Gastrocnemius medialis (tissue), 4 donors: ENCODE data around the gene MAN1C1. TPM values are rescaled to one million over a fixed set of nuclear protein-coding genes. Genes with fewer than 3 reads are reported as not detected.

Experiments used
- ATAC-seq, 2 donors: fragments of 150-250 bp; one replicate each; pipeline ENCODE4 v1.9.1; 2016
- DNase-seq, 2 donors: peaks; one replicate each; pipeline ENCODE4 v3.0.0-alpha.2; 2019
- H3K27ac ChIP-seq, 4 donors: fragments of 200-600 bp; sonication (generic); 1 replicate in 1 of 4; 2 replicates in 3 of 4; pipeline ENCODE4 v1.5.1; 2016 to 2018; ENCODE audit warnings: mild to moderate bottlenecking in 2 of 4, moderate library complexity in 1 of 4
- H3K27me3 ChIP-seq, 3 donors: fragments of 200-600 bp; sonication (generic) in 2 of 3; 1 replicate in 1 of 3; 2 replicates in 2 of 3; pipeline versions ENCODE4 v1.5.1 to v1.6.0; 2016 to 2019; ENCODE audit warnings: mild to moderate bottlenecking in 1 of 3, moderate library complexity in 1 of 3
- H3K36me3 ChIP-seq, 2 donors: fragments of 200-600 bp; sonication (generic) in 1 of 2; one replicate each; pipeline ENCODE4 v1.5.1; 2017 to 2018
- H3K4me1 ChIP-seq, 2 donors: fragments of 200-600 bp; sonication (generic) in 1 of 2; one replicate each; pipeline ENCODE4 v1.5.1; 2016 to 2017; ENCODE audit warnings: mild to moderate bottlenecking in 2 of 2
- H3K4me3 ChIP-seq, 4 donors: fragments of 200-600 bp; sonication (generic) in 3 of 4; 1 replicate in 1 of 4; 2 replicates in 3 of 4; pipeline ENCODE4 v1.5.1; 2016 to 2019; ENCODE audit warnings: mild to moderate bottlenecking in 2 of 4
- H3K9me3 ChIP-seq, 3 donors: fragments of 200-600 bp; sonication (generic) in 2 of 3; 1 replicate in 1 of 3; 2 replicates in 2 of 3; pipeline ENCODE4 v1.5.1; 2016 to 2019
- CTCF ChIP-seq, 5 experiments: fragments of 450-650 bp in 3 of 5; fragments of 200-600 bp in 2 of 5; sonication (generic) in 2 of 5; IDR thresholded peaks in 4 of 5; conservative IDR thresholded peaks in 1 of 5; 1 replicate in 4 of 5; 2 replicates in 1 of 5; pipeline ENCODE4 v1.5.1; 2016 to 2019; ENCODE audit warnings: antibody characterized with exemption in 5 of 5, mild to moderate bottlenecking in 3 of 5, moderate library complexity in 3 of 5
- POLR2A ChIP-seq, 2 donors: fragments of 450-650 bp; IDR thresholded peaks; one replicate each; pipeline ENCODE4 v1.6.1; 2017; ENCODE audit warnings: antibody characterized with exemption in 2 of 2, mild to moderate bottlenecking in 2 of 2, moderate library complexity in 2 of 2
- in situ Hi-C, 4 donors: fragments of 200-750 bp; cut with MboI; loops; one replicate each; pipeline versions ENCODE4 v1.15.0 to v1.8.0; 2017; ENCODE audit warnings: low sequenced_read_pairs in 4 of 4
- intact Hi-C: fragments of 100-400 bp; cut with DNase I; formaldehyde crosslinking; loops from one replicate; pipeline ENCODE4 v1.15.1; 2023; ENCODE audit warnings: low total_unique reads
- total RNA-seq, 4 donors: library from RNA; depleted of rRNA; stranded (reverse); fragments of >200 nt; gene quantifications; one replicate each; pipeline versions ENCODE4 v1.1.0 to v1.2.3, GENCODE V29; 2016

MAN1C1 gene
- total RNA-seq, 4 donors from 2014 or later, result 2.0 to 4.4 (median 2.5) TPM

- intact Hi-C loops (no loop called here), in situ Hi-C loops (no loop called here)
- TF ChIP-seq CTCF (IDR thresholded peaks at IDR 0.05 in 4 of 5, conservative IDR thresholded peaks at IDR 0.05 in 1 of 5) (no peak), POLR2A (IDR thresholded peaks at IDR 0.05) (no peak)
- Histone ChIP-seq H3K9me3 (no peaks in the 10 kb centered on the region), H3K36me3 (no peaks in the 10 kb centered on the region), H3K27me3 (no peaks in the 10 kb centered on the region), H3K27ac (no peak overlapping the region), H3K4me1 (no peaks in the 10 kb centered on the region), H3K4me3 (no peak overlapping the region)
- no peak for ATAC-seq
- DNase-seq, result no peak
Measured at GRCh38 chr1:25720624-25721023, 104.0 kb downstream of the MAN1C1 start.

GRCh38 chr1:25723250-25723880 is 106.8 kb downstream of the MAN1C1 start:
- Histone ChIP-seq H3K27ac (no peak overlapping the region), H3K9me3 (no peaks in the 10 kb centered on the region), H3K36me3 (no peaks in the 10 kb centered on the region), H3K4me3 (no peak overlapping the region), H3K27me3 (no peaks in the 10 kb centered on the region), H3K4me1 (peaks cover 14% of the 10 kb centered on the region in 2 donors)
- no peak for DNase-seq
- intact Hi-C loops, result no loop called here
- ATAC-seq, result no peak
- in situ Hi-C loops, result no loop called here
- TF ChIP-seq POLR2A (IDR thresholded peaks at IDR 0.05), result no peak
- TF ChIP-seq CTCF (IDR thresholded peaks at IDR 0.05 in 4 of 5, conservative IDR thresholded peaks at IDR 0.05 in 1 of 5), result no peak

- in situ Hi-C loops (no loop called here), intact Hi-C loops (no loop called here)
- H3K36me3 ChIP-seq, result no peaks in the 10 kb centered on the region
- no peaks in the 10 kb centered on the region for H3K27me3 ChIP-seq
- no peak overlapping the region for H3K4me3 ChIP-seq
- TF ChIP-seq CTCF (IDR thresholded peaks at IDR 0.05 in 4 of 5, conservative IDR thresholded peaks at IDR 0.05 in 1 of 5), result no peak
- TF ChIP-seq POLR2A (IDR thresholded peaks at IDR 0.05), result no peak
- DNase-seq, result no peak
- no peak for ATAC-seq
- H3K4me1 ChIP-seq, result peaks cover 14% of the 10 kb centered on the region in 2 donors
- no peak overlapping the region for H3K27ac ChIP-seq
- H3K9me3 ChIP-seq, result no peaks in the 10 kb centered on the region
Measured at GRCh38 chr1:25724201-25724600, 107.6 kb downstream of the MAN1C1 start.

- Histone ChIP-seq H3K27ac (no peak overlapping the region), H3K4me3 (no peak overlapping the region), H3K4me1 (peaks cover 18 to 19% of the 10 kb centered on the region in 2 donors), H3K9me3 (no peaks in the 10 kb centered on the region), H3K36me3 (no peaks in the 10 kb centered on the region), H3K27me3 (no peaks in the 10 kb centered on the region)
- ATAC-seq, result no peak
- DNase-seq, result no peak
- TF ChIP-seq CTCF (IDR thresholded peaks at IDR 0.05 in 4 of 5, conservative IDR thresholded peaks at IDR 0.05 in 1 of 5), result no peak
- TF ChIP-seq POLR2A (IDR thresholded peaks at IDR 0.05), result no peak
- intact Hi-C loops, result no loop called here
- in situ Hi-C loops, result loop anchor here in 1 of 4 donors (25.0 kb wide), 1 partner anchor 113 kb away; the partner anchor contains the start of gene MAN1C1
Measured at GRCh38 chr1:25724966-25725365, 108.4 kb downstream of the MAN1C1 start.

GRCh38 chr1:25725482-25725881 is 108.9 kb downstream of the MAN1C1 start:
- ATAC-seq (no peak), DNase-seq (no peak)
- intact Hi-C loops (no loop called here), in situ Hi-C loops (loop anchor here in 1 of 4 donors (25.0 kb wide), 1 partner anchor 113 kb away; the partner anchor contains the start of gene MAN1C1)
- no peaks in the 10 kb centered on the region for H3K36me3 ChIP-seq
- peaks cover 21 to 24% of the 10 kb centered on the region in 2 donors for H3K4me1 ChIP-seq
- no peak for TF ChIP-seq POLR2A (IDR thresholded peaks at IDR 0.05)
- no peak for TF ChIP-seq CTCF (IDR thresholded peaks at IDR 0.05 in 4 of 5, conservative IDR thresholded peaks at IDR 0.05 in 1 of 5)
- H3K27ac ChIP-seq, result no peak overlapping the region
- no peaks in the 10 kb centered on the region for H3K27me3 ChIP-seq
- H3K4me3 ChIP-seq, result no peak overlapping the region
- no peaks in the 10 kb centered on the region for H3K9me3 ChIP-seq
